ENCODE data around the gene GABRG3. TPM values are rescaled to one million over a fixed set of nuclear protein-coding genes. Genes with fewer than 3 reads are reported as not detected.

GABRG3 gene
- total and polyA plus RNA-seq, 2 experiments from 2014 or later = 0.15 to 0.43 TPM

- DNase-seq (ENCODE audit: low spot score) = no peak
- no peaks in the 10 kb centered on the region for H3K36me3 ChIP-seq (replicated peaks; ENCODE audit: insufficient read depth, low read depth)
- H3K4me2 ChIP-seq = no peak overlapping the region
- no peak overlapping the region for H3K4me3 ChIP-seq
- H4K20me1 ChIP-seq (ENCODE audit: insufficient read depth, poor library complexity, severe bottlenecking) = no peaks in the 10 kb centered on the region
- H3K27ac ChIP-seq = no peak overlapping the region
- H3K9me2 ChIP-seq (replicated peaks; ENCODE audit: insufficient read depth) = no peaks in the 10 kb centered on the region
- H2AFZ ChIP-seq = no peak overlapping the region
- H3K9me3 ChIP-seq (ENCODE audit: low read depth) = peaks cover 8% of the 10 kb centered on the region
- 80% methylated on average over 2 of the region's 2 CpGs for WGBS (ENCODE audit: low lambda C conversion rate, missing lambda C conversion rate)
- no peaks in the 10 kb centered on the region for H3K4me1 ChIP-seq (ENCODE audit: insufficient read depth)
- no peak for TF ChIP-seq EZH2phosphoT487 (IDR thresholded peaks at IDR 0.05; ENCODE audit: low read depth, severe bottlenecking, unreplicated experiment)
- TF ChIP-seq EZH2 (IDR thresholded peaks at IDR 0.05; ENCODE audit: borderline replicate concordance) = no peak
- no peak for TF ChIP-seq CTCF (IDR thresholded peaks at IDR 0.05; ENCODE audit: poor library complexity)
- no peaks in the 10 kb centered on the region for H3K27me3 ChIP-seq
- H3K79me2 ChIP-seq = no peaks in the 10 kb centered on the region
Observed at GRCh38 chr15:27175472-27176153, 204.6 kb downstream of the GABRG3 start.

- Histone ChIP-seq H3K36me3 (replicated peaks; ENCODE audit: insufficient read depth, low read depth) (no peaks in the 10 kb centered on the region), H3K27ac (no peak overlapping the region), H2AFZ (no peak overlapping the region), H3K4me1 (ENCODE audit: insufficient read depth) (no peaks in the 10 kb centered on the region), H4K20me1 (ENCODE audit: insufficient read depth, poor library complexity, severe bottlenecking) (no peaks in the 10 kb centered on the region), H3K27me3 (no peaks in the 10 kb centered on the region), H3K9me3 (ENCODE audit: low read depth) (peaks cover 8% of the 10 kb centered on the region), H3K9me2 (replicated peaks; ENCODE audit: insufficient read depth) (no peaks in the 10 kb centered on the region), H3K4me3 (no peak overlapping the region), H3K4me2 (no peak overlapping the region), H3K79me2 (no peaks in the 10 kb centered on the region)
- WGBS (ENCODE audit: low lambda C conversion rate, missing lambda C conversion rate) = 80% methylated on average over 4 of the region's 4 CpGs
- no peak for DNase-seq (ENCODE audit: low spot score)
- TF ChIP-seq EZH2phosphoT487 (IDR thresholded peaks at IDR 0.05; ENCODE audit: low read depth, severe bottlenecking, unreplicated experiment) (no peak), EZH2 (IDR thresholded peaks at IDR 0.05; ENCODE audit: borderline replicate concordance) (no peak), CTCF (IDR thresholded peaks at IDR 0.05; ENCODE audit: poor library complexity) (no peak)
Observed at GRCh38 chr15:27176785-27177406, 205.9 kb downstream of the GABRG3 start.

- no peak for DNase-seq (ENCODE audit: low spot score)
- Histone ChIP-seq H2AFZ (no peak overlapping the region), H3K27ac (no peak overlapping the region), H3K79me2 (no peaks in the 10 kb centered on the region), H3K9me2 (replicated peaks; ENCODE audit: insufficient read depth) (no peaks in the 10 kb centered on the region), H4K20me1 (ENCODE audit: insufficient read depth, poor library complexity, severe bottlenecking) (no peaks in the 10 kb centered on the region), H3K4me2 (no peak overlapping the region), H3K4me3 (no peak overlapping the region), H3K9me3 (ENCODE audit: low read depth) (peaks cover 8% of the 10 kb centered on the region), H3K4me1 (ENCODE audit: insufficient read depth) (no peaks in the 10 kb centered on the region), H3K36me3 (replicated peaks; ENCODE audit: insufficient read depth, low read depth) (no peaks in the 10 kb centered on the region), H3K27me3 (no peaks in the 10 kb centered on the region)
- WGBS (ENCODE audit: low lambda C conversion rate, missing lambda C conversion rate) = 80% methylated on average over 7 of the region's 7 CpGs
- TF ChIP-seq CTCF (IDR thresholded peaks at IDR 0.05; ENCODE audit: poor library complexity) (no peak), EZH2phosphoT487 (IDR thresholded peaks at IDR 0.05; ENCODE audit: low read depth, severe bottlenecking, unreplicated experiment) (no peak), EZH2 (IDR thresholded peaks at IDR 0.05; ENCODE audit: borderline replicate concordance) (no peak)
Observed at GRCh38 chr15:27179789-27180188, 208.8 kb downstream of the GABRG3 start.
